GM12878 (cell line): ENCODE results near the gene SASH1. TPM values are rescaled to one million over a fixed set of nuclear protein-coding genes. Genes with fewer than 3 reads are reported as not detected.

Experiments used
- ATAC-seq: fragments of 200-7000 bp; cut with Tn5 transposase; 3 replicates; pipeline ENCODE4 v1.9.1; 2020; ENCODE audit warnings: mild to moderate bottlenecking, moderate library complexity
- BruUV-seq: library from RNA; stranded (reverse); fragments of 400-500 nt; replicated peaks from 2 replicates; lab custom pipeline; 2021; lab: Mats Ljungman, UMichigan
- CTCF ChIA-PET: fragments of 300-600 bp; sonication (Branson Sonifier 250); formaldehyde crosslinking; extraction: SDS; loops from one replicate; lab custom pipeline; 2021; ENCODE audit warnings: inconsistent platforms; lab: Yijun Ruan, JAX
- POLR2A ChIA-PET: fragments of 350-600 bp; formaldehyde crosslinking; extraction: SDS; loops from one replicate; lab custom pipeline; 2021; ENCODE audit warnings: inconsistent platforms; lab: Charles Lee
- RAD21 ChIA-PET: fragments of 300-600 bp; sonication (Branson Sonifier 250); formaldehyde crosslinking; loops from one replicate; lab custom pipeline; 2023; ENCODE audit warnings: antibody characterized with exemption; ENCODE audit not compliant: unreplicated experiment; lab: Charles Lee
- SMC1A ChIA-PET: fragments of 300-600 bp; sonication (Branson Sonifier 250); formaldehyde crosslinking; loops from one replicate; lab custom pipeline; 2023; ENCODE audit not compliant: unreplicated experiment, uncharacterized antibody; lab: Charles Lee
- DNase-seq: peaks from one replicate; pipeline ENCODE4 v3.0.0-alpha.2; 2011; ENCODE audit warnings: low read depth, low spot score
- FAIRE-seq: peaks from 3 replicates; lab custom pipeline; 2011; peaks lifted over from hg19 to GRCh38; lab: Jason Lieb, UNC
- H2AFZ ChIP-seq: 2 replicates; pipeline ENCODE4 v1.6.0; 2011; ENCODE audit warnings: low read depth, low read length, control low read depth; ENCODE audit not compliant: control insufficient read depth
- H3K27ac ChIP-seq: 2 replicates; pipeline ENCODE4 v1.5.1; 2011; ENCODE audit warnings: control low read depth; ENCODE audit not compliant: control insufficient read depth, insufficient read depth
- H3K27me3 ChIP-seq, 2 experiments: replicated peaks in 1 of 2; 2 replicates each; pipeline versions ENCODE4 v1.6.0 to v1.6.1; 2011; ENCODE audit warnings: low read length in 1 of 2; ENCODE audit not compliant: control insufficient read depth in 2 of 2, insufficient read depth in 2 of 2
- H3K36me3 ChIP-seq, 2 experiments: 2 replicates each; pipeline ENCODE4 v1.5.1; 2011; ENCODE audit warnings: low read length in 1 of 2; ENCODE audit not compliant: control insufficient read depth in 2 of 2, insufficient read depth in 2 of 2
- H3K4me1 ChIP-seq: 2 replicates; pipeline ENCODE4 v1.6.1; 2011; ENCODE audit warnings: mild to moderate bottlenecking, low read length, moderate library complexity, mixed read lengths; ENCODE audit not compliant: control insufficient read depth, insufficient read depth
- H3K4me2 ChIP-seq: 2 replicates; pipeline ENCODE4 v1.6.0; 2011; ENCODE audit warnings: control low read depth; ENCODE audit not compliant: control insufficient read depth, insufficient read depth
- H3K4me3 ChIP-seq: fragments of 200-600 bp; sonication (generic); 2 replicates; pipeline ENCODE4 v1.5.1; 2016
- H3K79me2 ChIP-seq: 2 replicates; pipeline ENCODE4 v1.6.0; 2011; ENCODE audit warnings: low read length; ENCODE audit not compliant: control insufficient read depth, insufficient read depth
- H3K9ac ChIP-seq: 2 replicates; pipeline ENCODE4 v1.8.0; 2011; ENCODE audit warnings: low read length, control low read depth, mixed read lengths; ENCODE audit not compliant: control insufficient read depth, insufficient read depth
- H3K9me3 ChIP-seq: replicated peaks from 3 replicates; pipeline ENCODE4 v1.5.1; 2011; ENCODE audit warnings: mild to moderate bottlenecking, low read length; ENCODE audit not compliant: control insufficient read depth, insufficient read depth
- H4K20me1 ChIP-seq: 2 replicates; pipeline ENCODE4 v1.6.0; 2011; ENCODE audit not compliant: control insufficient read depth, insufficient read depth
- BACH1 ChIP-seq: fragments of 450-650 bp; IDR thresholded peaks from 2 replicates; pipeline ENCODE4 v1.6.1; 2017; ENCODE audit warnings: mild to moderate bottlenecking, borderline replicate concordance
- DPF2 ChIP-seq: fragments of 450-650 bp; IDR thresholded peaks from 2 replicates; pipeline ENCODE4 v1.6.1; 2017; ENCODE audit warnings: mild to moderate bottlenecking
- FOS ChIP-seq: IDR thresholded peaks from 3 replicates; pipeline ENCODE4 v1.6.1; 2011; ENCODE audit warnings: borderline replicate concordance; ENCODE audit not compliant: insufficient read length; ENCODE audit errors: extremely low read depth
- MTA2 ChIP-seq: fragments of 450-650 bp; IDR thresholded peaks from 2 replicates; pipeline ENCODE4 v1.6.1; 2016; ENCODE audit warnings: low read depth, mild to moderate bottlenecking, moderate library complexity
- RFX5 ChIP-seq: IDR thresholded peaks from 2 replicates; pipeline ENCODE4 v1.6.1; 2011; ENCODE audit warnings: low read depth, low read length, improper control_type of control experiment
- WRNIP1 ChIP-seq: IDR thresholded peaks from 2 replicates; pipeline ENCODE4 v1.6.1; 2011; ENCODE audit warnings: low read depth, low read length, improper control_type of control experiment, borderline replicate concordance
- YBX1 ChIP-seq: fragments of 450-650 bp; IDR thresholded peaks from 2 replicates; pipeline ENCODE4 v1.6.1; 2016; ENCODE audit warnings: antibody characterized with exemption
- ZNF622 ChIP-seq: fragments of 450-650 bp; IDR thresholded peaks from 2 replicates; pipeline ENCODE4 v1.6.1; 2017; ENCODE audit warnings: mild to moderate bottlenecking, inconsistent platforms
- WGBS: methylation state at CpG from one replicate; pipeline ENCODE4 v1.1.6; 2016; ENCODE audit warnings: low lambda C conversion rate; ENCODE audit not compliant: insufficient replicate concordance, insufficient coverage; ENCODE audit errors: missing lambda C conversion rate; 5-methylcytosine and 5-hydroxymethylcytosine counted together
- in situ Hi-C: fragments of 300-500 bp; cut with MboI; formaldehyde crosslinking; loops from 9 replicates; pipeline ENCODE4 v1.14.3; 2018; ENCODE audit warnings: mixed read lengths
- intact Hi-C: fragments of 100-400 bp; cut with micrococcal nuclease; formaldehyde crosslinking; loops from one replicate; pipeline ENCODE4 v1.14.2; 2022; ENCODE audit not compliant: unreplicated experiment
- polyA plus RNA-seq, 11 experiments: library from polyadenylated mRNA; depleted of rRNA in 4 of 11; unstranded in 6 of 11; stranded (reverse) in 5 of 11; fragments of >200 nt; fragmentation: Nextera tagmentation in 4 of 11; fragmentation: Illumina TruSeq in 1 of 11; extraction: Ambion mirVana in 4 of 11; extraction: Trizol in 1 of 11; gene quantifications; 1 replicate in 1 of 11; 2 replicates in 10 of 11; pipeline versions ENCODE4 v1.2.1 to v1.2.3, GENCODE V29; 2011 to 2016; ENCODE audit warnings: inconsistent platforms in 2 of 11, missing spikeins in 2 of 11, low read depth in 1 of 11
- total RNA-seq, 4 experiments: library from RNA; depleted of rRNA in 3 of 4; stranded (reverse); fragments of >200 nt in 3 of 4; fragmentation: Illumina TruSeq in 1 of 4; extraction: Trizol in 1 of 4; gene quantifications; 2 replicates each; pipeline versions ENCODE4 v1.2.1 to v1.2.3, GENCODE V29; 2013 to 2021
- TF ChIP-seq, protein P1 (sequence below): IDR thresholded peaks from 2 replicates; pipeline ENCODE4 v1.6.1; 2011; ENCODE audit warnings: low read depth, low read length, improper control_type of control experiment, borderline replicate concordance
- TF ChIP-seq, protein P2 (sequence below): IDR thresholded peaks from 2 replicates; pipeline ENCODE4 v1.6.1; 2011; ENCODE audit warnings: borderline replicate concordance, low read depth, mild to moderate bottlenecking, moderate library complexity, mixed read lengths, low read length; ENCODE audit not compliant: insufficient read depth; ENCODE audit errors: extremely low read length

SASH1 gene
- total and polyA plus RNA-seq, 10 of the 15 experiments (the other 5 are each of a cell fraction or from before 2014, with no cell fraction given) = 0.01 to 0.73 (median 0.14) TPM; not detected in 4

DNA sequence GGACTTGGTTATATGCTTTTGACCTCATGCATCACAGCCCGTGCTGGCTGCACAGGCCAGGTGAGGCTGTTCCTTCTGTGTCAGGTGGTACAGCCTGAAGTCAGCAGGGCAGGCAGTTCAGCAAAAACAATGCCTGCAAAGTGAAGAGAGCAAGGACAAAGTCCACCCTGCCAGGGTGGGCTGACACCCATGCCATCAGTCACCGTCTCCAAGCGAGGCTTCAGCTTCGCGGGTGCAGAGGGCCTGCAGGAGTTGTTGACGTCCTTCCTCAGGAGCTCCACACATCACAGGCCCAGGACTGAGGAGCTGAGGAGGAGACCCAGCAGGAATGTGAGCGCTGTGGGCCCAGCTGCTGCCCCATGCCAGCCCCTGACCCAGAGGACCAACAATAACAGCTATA is 111.3 kb downstream of the SASH1 start:
- H3K4me3 ChIP-seq = no peak overlapping the region
- H3K4me1 ChIP-seq = no peaks in the 10 kb centered on the region
- SMC1A ChIA-PET = no interaction called here
- no peaks in the 10 kb centered on the region for H4K20me1 ChIP-seq
- H3K27me3 ChIP-seq = no peaks in the 10 kb centered on the region; a peak in 2 of 4 replicates
- H3K9ac ChIP-seq = no peak overlapping the region
- no peaks in the 10 kb centered on the region for H3K79me2 ChIP-seq
- RAD21 ChIA-PET = no interaction called here
- in situ Hi-C loops (no loop called here), intact Hi-C loops (no loop called here)
- FAIRE-seq (no peak), ATAC-seq (no peak), DNase-seq (no peak)
- TF ChIP-seq YBX1 (no peak), DPF2 (no peak), FOS (no peak), RFX5 (no peak), BACH1 (no peak), MTA2 (no peak), WRNIP1 (no peak), ZNF622 (no peak)
- TF ChIP-seq, protein P1, sequence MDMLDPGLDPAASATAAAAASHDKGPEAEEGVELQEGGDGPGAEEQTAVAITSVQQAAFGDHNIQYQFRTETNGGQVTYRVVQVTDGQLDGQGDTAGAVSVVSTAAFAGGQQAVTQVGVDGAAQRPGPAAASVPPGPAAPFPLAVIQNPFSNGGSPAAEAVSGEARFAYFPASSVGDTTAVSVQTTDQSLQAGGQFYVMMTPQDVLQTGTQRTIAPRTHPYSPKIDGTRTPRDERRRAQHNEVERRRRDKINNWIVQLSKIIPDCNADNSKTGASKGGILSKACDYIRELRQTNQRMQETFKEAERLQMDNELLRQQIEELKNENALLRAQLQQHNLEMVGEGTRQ = no peak
- TF ChIP-seq, protein P2, sequence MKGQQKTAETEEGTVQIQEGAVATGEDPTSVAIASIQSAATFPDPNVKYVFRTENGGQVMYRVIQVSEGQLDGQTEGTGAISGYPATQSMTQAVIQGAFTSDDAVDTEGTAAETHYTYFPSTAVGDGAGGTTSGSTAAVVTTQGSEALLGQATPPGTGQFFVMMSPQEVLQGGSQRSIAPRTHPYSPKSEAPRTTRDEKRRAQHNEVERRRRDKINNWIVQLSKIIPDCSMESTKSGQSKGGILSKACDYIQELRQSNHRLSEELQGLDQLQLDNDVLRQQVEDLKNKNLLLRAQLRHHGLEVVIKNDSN = no peak
- CTCF ChIA-PET = interaction anchor here (1.5 to 2.5 kb wide), 2 partner anchors 10 to 12 kb away, joined by 5 to 6 read pairs; no protein-coding TSS in a partner anchor
- POLR2A ChIA-PET = no interaction called here
- no peaks in the 10 kb centered on the region for H3K9me3 ChIP-seq
- BruUV-seq = no TSS peak
- H3K36me3 ChIP-seq = no peaks in the 10 kb centered on the region
- 62% methylated on average over 7 of the region's 7 CpGs for WGBS
- H2AFZ ChIP-seq = no peak overlapping the region
- no peak overlapping the region for H3K4me2 ChIP-seq
- H3K27ac ChIP-seq = no peak overlapping the region
